ENCODE data around the gene ANTKMT. TPM values are rescaled to one million over a fixed set of nuclear protein-coding genes. Genes with fewer than 3 reads are reported as not detected.
"Not testable (repeated sequence)": the region's sequence is repeated elsewhere in the genome, so short reads cannot be mapped to it uniquely, and the experiment has no call there.

The ANTKMT gene
- total and polyA plus RNA-seq, 7 experiments from 2014 or later: 11.9 to 26.8 (median 14.7) TPM

- no peak for DNase-seq
- Histone ChIP-seq H3K27me3 (ENCODE audit: control insufficient read depth in 2 of 2, insufficient read depth in 2 of 2, low read length in 2 of 2) (no peaks in the 10 kb centered on the region), H3K9me3 (ENCODE audit: control insufficient read depth in 2 of 3, low read length in 3 of 3) (no peaks in the 10 kb centered on the region), H3K36me3 (ENCODE audit: control insufficient read depth in 2 of 3, insufficient read depth in 3 of 3, low read length in 3 of 3) (no peaks in the 10 kb centered on the region), H3K4me3 (ENCODE audit: low read length) (no peak overlapping the region), H3K27ac (ENCODE audit: low read depth, low read length) (no peak overlapping the region), H3K4me1 (ENCODE audit: control insufficient read depth in 2 of 2, insufficient read depth in 2 of 2, low read length in 2 of 2) (no peaks in the 10 kb centered on the region)
- Mint-ChIP-seq H3K4me3 (no peak overlapping the region), H3K4me1 (peaks cover 0 to 4% (median 3%) of the 10 kb centered on the region in 7 donors), H3K9me3 (peaks cover 0 to 5% (median 0%) of the 10 kb centered on the region in 11 donors), H3K36me3 (no peaks in the 10 kb centered on the region), H3K27me3 (peaks cover 0 to 7% (median 4%) of the 10 kb centered on the region in 5 donors), H3K27ac (no peak overlapping the region)
- POLR2A ChIA-PET: no interaction called here
- intact Hi-C loops (cut with micrococcal nuclease): no loop called here
- ATAC-seq: no peak
- CTCF ChIA-PET: interaction anchor here (0.7 kb wide), 1 partner anchor 33 kb away, joined by 3 read pairs; no protein-coding TSS in a partner anchor
Observed at GRCh38 chr16:752007-752312, 31.0 kb downstream of the ANTKMT start.

GRCh38 chr16:754121-754607, 33.2 kb downstream of the ANTKMT start:
- H3K4me3 ChIP-seq (ENCODE audit: low read length); POLR2A ChIA-PET; H3K27me3 Mint-ChIP-seq; H3K36me3 Mint-ChIP-seq; H3K27ac Mint-ChIP-seq; intact Hi-C loops (cut with micrococcal nuclease); H3K9me3 Mint-ChIP-seq; H3K27me3 ChIP-seq (ENCODE audit: control insufficient read depth in 2 of 2, insufficient read depth in 2 of 2, low read length in 2 of 2); H3K9me3 ChIP-seq (ENCODE audit: control insufficient read depth in 2 of 3, low read length in 3 of 3); H3K36me3 ChIP-seq (ENCODE audit: control insufficient read depth in 2 of 3, insufficient read depth in 3 of 3, low read length in 3 of 3); DNase-seq; H3K27ac ChIP-seq (ENCODE audit: low read depth, low read length); H3K4me1 ChIP-seq (ENCODE audit: control insufficient read depth in 2 of 2, insufficient read depth in 2 of 2, low read length in 2 of 2); H3K4me1 Mint-ChIP-seq; H3K4me3 Mint-ChIP-seq; ATAC-seq: not testable (repeated sequence)
- CTCF ChIA-PET: interaction anchor here (0.9 kb wide), 1 partner anchor 41 kb away, joined by 4 read pairs; no protein-coding TSS in a partner anchor

GRCh38 chr16:754656-755055, 33.7 kb downstream of the ANTKMT start:
- H3K4me1 Mint-ChIP-seq: peaks cover 0 to 8% (median 3%) of the 10 kb centered on the region in 7 donors
- H3K36me3 ChIP-seq (ENCODE audit: control insufficient read depth in 2 of 3, insufficient read depth in 3 of 3, low read length in 3 of 3): no peaks in the 10 kb centered on the region
- no peaks in the 10 kb centered on the region for H3K27me3 ChIP-seq (ENCODE audit: control insufficient read depth in 2 of 2, insufficient read depth in 2 of 2, low read length in 2 of 2)
- peaks cover 0 to 5% (median 0%) of the 10 kb centered on the region in 11 donors for H3K9me3 Mint-ChIP-seq
- no peak overlapping the region for H3K27ac ChIP-seq (ENCODE audit: low read depth, low read length)
- no peaks in the 10 kb centered on the region for H3K9me3 ChIP-seq (ENCODE audit: control insufficient read depth in 2 of 3, low read length in 3 of 3)
- H3K27me3 Mint-ChIP-seq: peaks cover 0 to 8% (median 6%) of the 10 kb centered on the region in 5 donors
- no peaks in the 10 kb centered on the region for H3K4me1 ChIP-seq (ENCODE audit: control insufficient read depth in 2 of 2, insufficient read depth in 2 of 2, low read length in 2 of 2)
- DNase-seq (no peak), ATAC-seq (peak; percentile 67)
- H3K4me3 Mint-ChIP-seq: no peak overlapping the region
- POLR2A ChIA-PET: no interaction called here
- H3K4me3 ChIP-seq (ENCODE audit: low read length): no peak overlapping the region
- CTCF ChIA-PET: interaction anchor here (0.9 kb wide), 1 partner anchor 42 kb away, joined by 4 read pairs; no protein-coding TSS in a partner anchor
- no peak overlapping the region for H3K27ac Mint-ChIP-seq
- peaks cover 0 to 3% (median 0%) of the 10 kb centered on the region in 5 donors for H3K36me3 Mint-ChIP-seq
- intact Hi-C loops (cut with micrococcal nuclease): no loop called here

- Histone ChIP-seq H3K4me3 (ENCODE audit: low read length) (no peak overlapping the region), H3K27me3 (ENCODE audit: control insufficient read depth in 2 of 2, insufficient read depth in 2 of 2, low read length in 2 of 2) (no peaks in the 10 kb centered on the region), H3K36me3 (ENCODE audit: control insufficient read depth in 2 of 3, insufficient read depth in 3 of 3, low read length in 3 of 3) (no peaks in the 10 kb centered on the region), H3K9me3 (ENCODE audit: control insufficient read depth in 2 of 3, low read length in 3 of 3) (no peaks in the 10 kb centered on the region), H3K4me1 (ENCODE audit: control insufficient read depth in 2 of 2, insufficient read depth in 2 of 2, low read length in 2 of 2) (no peaks in the 10 kb centered on the region), H3K27ac (ENCODE audit: low read depth, low read length) (no peak overlapping the region)
- H3K9me3 Mint-ChIP-seq: peaks cover 0 to 5% (median 0%) of the 10 kb centered on the region in 11 donors
- intact Hi-C loops (cut with micrococcal nuclease): no loop called here
- ATAC-seq (no peak), DNase-seq (no peak)
- peaks cover 0 to 8% (median 3%) of the 10 kb centered on the region in 7 donors for H3K4me1 Mint-ChIP-seq
- H3K36me3 Mint-ChIP-seq: peaks cover 0 to 3% (median 0%) of the 10 kb centered on the region in 5 donors
- H3K4me3 Mint-ChIP-seq: no peak overlapping the region
- POLR2A ChIA-PET: no interaction called here
- CTCF ChIA-PET: no interaction called here
- peaks cover 0 to 8% (median 6%) of the 10 kb centered on the region in 5 donors for H3K27me3 Mint-ChIP-seq
- H3K27ac Mint-ChIP-seq: no peak overlapping the region
Observed at GRCh38 chr16:756428-756827, 35.5 kb downstream of the ANTKMT start.

- Mint-ChIP-seq H3K27ac (no peak overlapping the region), H3K4me1 (peaks cover 0 to 8% (median 3%) of the 10 kb centered on the region in 7 donors), H3K27me3 (peaks cover 0 to 8% (median 5%) of the 10 kb centered on the region in 5 donors), H3K36me3 (peaks cover 0 to 3% (median 0%) of the 10 kb centered on the region in 5 donors), H3K4me3 (no peak overlapping the region), H3K9me3 (peaks cover 0 to 5% (median 0%) of the 10 kb centered on the region in 11 donors)
- DNase-seq (no peak), ATAC-seq (no peak)
- Histone ChIP-seq H3K36me3 (ENCODE audit: control insufficient read depth in 2 of 3, insufficient read depth in 3 of 3, low read length in 3 of 3) (no peaks in the 10 kb centered on the region), H3K9me3 (ENCODE audit: control insufficient read depth in 2 of 3, low read length in 3 of 3) (no peaks in the 10 kb centered on the region), H3K27ac (ENCODE audit: low read depth, low read length) (no peak overlapping the region), H3K4me1 (ENCODE audit: control insufficient read depth in 2 of 2, insufficient read depth in 2 of 2, low read length in 2 of 2) (no peaks in the 10 kb centered on the region), H3K27me3 (ENCODE audit: control insufficient read depth in 2 of 2, insufficient read depth in 2 of 2, low read length in 2 of 2) (no peaks in the 10 kb centered on the region), H3K4me3 (ENCODE audit: low read length) (no peak overlapping the region)
- ChIA-PET CTCF (no interaction called here), POLR2A (no interaction called here)
- intact Hi-C loops (cut with micrococcal nuclease): no loop called here
Observed at GRCh38 chr16:759110-759910, 38.4 kb downstream of the ANTKMT start.

DNA sequence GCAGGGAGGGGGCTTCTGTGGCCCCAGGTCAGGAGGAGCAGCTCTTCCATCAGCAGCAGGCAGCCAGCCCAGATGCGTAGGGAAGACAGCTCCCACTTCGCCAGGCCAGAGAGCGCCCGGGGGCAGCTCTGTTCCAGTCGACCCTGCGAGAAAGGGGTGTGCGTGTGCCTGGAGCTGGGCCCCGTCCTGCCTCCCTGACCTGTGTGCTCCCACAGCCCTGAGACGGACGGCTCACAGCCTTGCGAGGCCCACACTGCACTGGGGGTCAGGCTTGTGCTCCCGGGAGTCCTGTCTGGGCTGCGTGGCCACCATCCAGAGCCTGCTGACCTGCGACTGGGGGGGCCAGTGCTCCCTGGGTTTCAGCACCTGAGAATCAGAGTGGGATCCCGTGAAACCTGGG, 39.1 kb downstream of the ANTKMT start:
- intact Hi-C loops (cut with micrococcal nuclease): no loop called here
- ATAC-seq (no peak), DNase-seq (no peak)
- peaks cover 0 to 3% (median 0%) of the 10 kb centered on the region in 5 donors for H3K36me3 Mint-ChIP-seq
- peaks cover 0 to 8% (median 5%) of the 10 kb centered on the region in 5 donors for H3K27me3 Mint-ChIP-seq
- Histone ChIP-seq H3K36me3 (ENCODE audit: control insufficient read depth in 2 of 3, insufficient read depth in 3 of 3, low read length in 3 of 3) (no peaks in the 10 kb centered on the region), H3K9me3 (ENCODE audit: control insufficient read depth in 2 of 3, low read length in 3 of 3) (no peaks in the 10 kb centered on the region), H3K4me3 (ENCODE audit: low read length) (no peak overlapping the region), H3K27ac (ENCODE audit: low read depth, low read length) (no peak overlapping the region), H3K4me1 (ENCODE audit: control insufficient read depth in 2 of 2, insufficient read depth in 2 of 2, low read length in 2 of 2) (no peaks in the 10 kb centered on the region), H3K27me3 (ENCODE audit: control insufficient read depth in 2 of 2, insufficient read depth in 2 of 2, low read length in 2 of 2) (no peaks in the 10 kb centered on the region)
- H3K4me3 Mint-ChIP-seq: no peak overlapping the region
- ChIA-PET POLR2A (no interaction called here), CTCF (no interaction called here)
- no peak overlapping the region for H3K27ac Mint-ChIP-seq
- peaks cover 0 to 5% (median 0%) of the 10 kb centered on the region in 11 donors for H3K9me3 Mint-ChIP-seq
- peaks cover 0 to 4% (median 0%) of the 10 kb centered on the region in 7 donors for H3K4me1 Mint-ChIP-seq

Measured in naive thymus-derived CD4-positive, alpha-beta T cell (primary cell).